HepG2 (cell line): ENCODE results near the gene DSTN. TPM values are rescaled to one million over a fixed set of nuclear protein-coding genes. Genes with fewer than 3 reads are reported as not detected.

Experiments
- AHDC1 ChIP-seq: sonication (generic); formaldehyde crosslinking; IDR thresholded peaks from 2 replicates; pipeline ENCODE4 v1.5.1; 2020; ENCODE audit warnings: mild to moderate bottlenecking, missing genetic modification reagents, borderline replicate concordance
- FUBP1 ChIP-seq: sonication (generic); formaldehyde crosslinking; IDR thresholded peaks from 2 replicates; pipeline ENCODE4 v1.5.1; 2020; ENCODE audit warnings: missing genetic modification reagents, mild to moderate bottlenecking, borderline replicate concordance
- HNF4G ChIP-seq, 2 experiments: sonication (generic) in 1 of 2; formaldehyde crosslinking in 1 of 2; IDR thresholded peaks; 2 replicates each; pipeline versions ENCODE4 v1.4.0 to v1.6.1; 2011 to 2020; ENCODE audit warnings: borderline replicate concordance in 2 of 2, low read depth in 2 of 2, mild to moderate bottlenecking in 2 of 2, low read length in 1 of 2, missing genetic modification reagents in 1 of 2, moderate library complexity in 1 of 2
- MXD4 ChIP-seq: IDR thresholded peaks from 2 replicates; pipeline ENCODE4 v1.6.1; 2016; ENCODE audit warnings: mild to moderate bottlenecking, missing biosample characterization, missing genetic modification reagents
- SNAPC2 ChIP-seq: sonication (generic); formaldehyde crosslinking; IDR thresholded peaks from 2 replicates; pipeline ENCODE4 v1.8.1; 2022; ENCODE audit warnings: mild to moderate bottlenecking, missing genetic modification reagents
- TOE1 ChIP-seq: sonication (generic); formaldehyde crosslinking; IDR thresholded peaks from 2 replicates; pipeline ENCODE4 v1.4.0; 2020; ENCODE audit warnings: mild to moderate bottlenecking, missing genetic modification reagents
- ZBED4 ChIP-seq: sonication (generic); formaldehyde crosslinking; IDR thresholded peaks from 2 replicates; pipeline ENCODE4 v1.4.0; 2020; ENCODE audit warnings: missing genetic modification reagents, borderline replicate concordance
- ZFP36 ChIP-seq: fragments of 150-350 bp; IDR thresholded peaks from 2 replicates; pipeline ENCODE4 v1.6.1; 2018; ENCODE audit warnings: borderline replicate concordance, low read length, low read depth; ENCODE audit not compliant: partially characterized antibody
- ZNF337 ChIP-seq: sonication (generic); formaldehyde crosslinking; IDR thresholded peaks from 2 replicates; pipeline ENCODE4 v1.5.1; 2020; ENCODE audit warnings: missing genetic modification reagents, low read depth, mild to moderate bottlenecking, borderline replicate concordance
- ZNF704 ChIP-seq: sonication (generic); formaldehyde crosslinking; IDR thresholded peaks from 2 replicates; pipeline ENCODE4 v1.8.1; 2023; ENCODE audit warnings: mild to moderate bottlenecking, inconsistent platforms, moderate library complexity, missing genetic modification reagents, borderline replicate concordance
- ZNF788 ChIP-seq: sonication (generic); formaldehyde crosslinking; IDR thresholded peaks from 2 replicates; pipeline ENCODE4 v1.5.0; 2020; ENCODE audit warnings: mild to moderate bottlenecking, missing genetic modification reagents, borderline replicate concordance
- ZNF891 ChIP-seq: sonication (generic); formaldehyde crosslinking; IDR thresholded peaks from 2 replicates; pipeline ENCODE4 v1.5.0; 2020; ENCODE audit warnings: mild to moderate bottlenecking, missing genetic modification reagents
- polyA plus RNA-seq, 8 experiments: library from polyadenylated mRNA; depleted of rRNA in 3 of 8; stranded (reverse) in 7 of 8; unstranded in 1 of 8; fragments of >200 nt; fragmentation: Illumina TruSeq in 4 of 8; extraction: Trizol in 4 of 8; gene quantifications; 2 replicates each; pipeline versions ENCODE4 v1.2.1 to v1.2.3, GENCODE V29; 2011 to 2016; ENCODE audit warnings: low read depth in 4 of 8, missing spikeins in 1 of 8, mixed read lengths in 1 of 8; ENCODE audit not compliant: insufficient read depth in 1 of 8
- total RNA-seq, 5 experiments: library from RNA; depleted of rRNA; stranded (reverse); fragments of >200 nt; fragmentation: Illumina TruSeq; extraction: Trizol; gene quantifications; 2 replicates each; pipeline ENCODE4 v1.2.3, GENCODE V29; 2016; ENCODE audit warnings: low read depth in 1 of 5

DSTN gene
- total and polyA plus RNA-seq, 2 of the 13 experiments (the other 11 are each of a cell fraction or from before 2014, with no cell fraction given), result 27.6 to 106 TPM

- no peak; the same call in 1 of the 2 replicates for TF ChIP-seq AHDC1 (CRISPR knock-in tag)
- 0 out of 2 replicates have a peak, but pooled peaks have one; percentile 30 for TF ChIP-seq ZNF891 (CRISPR knock-in tag)
- no peak for TF ChIP-seq FUBP1 (CRISPR knock-in tag)
- TF ChIP-seq HNF4G (IDR thresholded peaks at IDR 0.05; ENCODE audit: borderline replicate concordance, low read depth, low read length), result no peak
- no peak for TF ChIP-seq HNF4G (CRISPR knock-in tag; IDR thresholded peaks at IDR 0.05; ENCODE audit: borderline replicate concordance, low read depth)
- peak; percentile 22; the same call in 1 of the 2 replicates for TF ChIP-seq MXD4 (CRISPR knock-in tag)
- TF ChIP-seq ZBED4 (CRISPR knock-in tag), result no peak
- TF ChIP-seq TOE1 (CRISPR knock-in tag), result no peak
- no peak; the same call in 1 of the 2 replicates for TF ChIP-seq ZNF788
- no peak for TF ChIP-seq SNAPC2 (CRISPR knock-in tag)
- no peak for TF ChIP-seq ZNF337 (CRISPR knock-in tag)
- peak; percentile 74; the same call in 1 of the 2 replicates for TF ChIP-seq ZNF704 (CRISPR knock-in tag)
- no peak for TF ChIP-seq ZFP36
Observed at GRCh38 chr20:17568972-17569521, 828 bp upstream of the DSTN start (continued).
